Measurements from ENCODE around the gene HYAL1.

DNA sequence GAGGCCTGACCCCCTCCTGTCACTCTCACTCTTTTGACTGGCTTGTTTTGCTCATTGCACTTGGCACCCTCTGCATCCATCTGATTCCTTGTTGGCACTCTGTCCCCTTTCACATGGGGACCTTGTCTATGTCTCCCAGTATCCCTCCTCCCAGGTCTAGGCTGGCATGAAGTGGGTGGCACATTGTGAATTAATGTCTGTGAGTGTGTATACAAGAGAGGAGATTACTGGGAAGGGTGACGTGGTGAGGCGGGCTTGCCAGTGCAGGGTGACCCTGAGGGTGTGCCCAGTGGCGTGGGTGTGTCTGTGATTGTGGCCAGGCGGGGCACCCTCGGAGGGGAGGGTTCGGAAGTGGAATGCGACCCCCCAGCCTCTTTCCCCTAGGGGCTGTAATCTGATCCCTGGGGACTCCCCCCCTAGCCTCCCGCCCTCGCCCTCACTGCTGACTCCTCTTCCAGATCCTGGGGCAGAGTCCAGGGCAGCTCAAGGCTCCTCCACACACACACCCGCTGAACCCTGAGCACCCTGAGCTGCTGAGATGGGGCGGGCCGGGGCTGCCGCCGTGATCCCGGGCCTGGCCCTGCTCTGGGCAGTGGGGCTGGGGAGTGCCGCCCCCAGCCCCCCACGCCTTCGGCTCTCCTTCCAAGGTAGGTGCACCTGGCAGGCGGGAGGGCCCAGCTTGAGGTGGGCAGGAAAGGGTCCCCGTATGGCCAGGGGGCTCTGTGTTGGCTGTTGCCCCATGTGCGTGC, 34.5 kb downstream of the HYAL1 start, which contains the start of gene SEMA3B:
- TF ChIP-seq, protein P1, sequence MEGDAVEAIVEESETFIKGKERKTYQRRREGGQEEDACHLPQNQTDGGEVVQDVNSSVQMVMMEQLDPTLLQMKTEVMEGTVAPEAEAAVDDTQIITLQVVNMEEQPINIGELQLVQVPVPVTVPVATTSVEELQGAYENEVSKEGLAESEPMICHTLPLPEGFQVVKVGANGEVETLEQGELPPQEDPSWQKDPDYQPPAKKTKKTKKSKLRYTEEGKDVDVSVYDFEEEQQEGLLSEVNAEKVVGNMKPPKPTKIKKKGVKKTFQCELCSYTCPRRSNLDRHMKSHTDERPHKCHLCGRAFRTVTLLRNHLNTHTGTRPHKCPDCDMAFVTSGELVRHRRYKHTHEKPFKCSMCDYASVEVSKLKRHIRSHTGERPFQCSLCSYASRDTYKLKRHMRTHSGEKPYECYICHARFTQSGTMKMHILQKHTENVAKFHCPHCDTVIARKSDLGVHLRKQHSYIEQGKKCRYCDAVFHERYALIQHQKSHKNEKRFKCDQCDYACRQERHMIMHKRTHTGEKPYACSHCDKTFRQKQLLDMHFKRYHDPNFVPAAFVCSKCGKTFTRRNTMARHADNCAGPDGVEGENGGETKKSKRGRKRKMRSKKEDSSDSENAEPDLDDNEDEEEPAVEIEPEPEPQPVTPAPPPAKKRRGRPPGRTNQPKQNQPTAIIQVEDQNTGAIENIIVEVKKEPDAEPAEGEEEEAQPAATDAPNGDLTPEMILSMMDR (IDR thresholded peaks at IDR 0.05): no peak
- TF ChIP-seq POLR2A (IDR thresholded peaks at IDR 0.05): no peak
